ENCODE data around the gene RNU7-1.
A peak's percentile ranks its signal among the peaks of the same experiment; 100 is the strongest.
"Not testable (repeated sequence)": the region's sequence is repeated elsewhere in the genome, so short reads cannot be mapped to it uniquely, and the experiment has no call there.

The RNU7-1 gene

GRCh38 chr12:6908141-6908540 is 35.5 kb upstream of the RNU7-1 start:
- not testable (repeated sequence) for H3K9ac ChIP-seq (ENCODE audit: low read depth in 1 of 2, low read length in 2 of 2); H3K27ac ChIP-seq (ENCODE audit: low read depth in 2 of 2, low read length in 2 of 2); H3K36me3 ChIP-seq (ENCODE audit: control insufficient read depth in 2 of 2, insufficient read depth in 2 of 2, low read length in 2 of 2); H3K4me3 ChIP-seq (ENCODE audit: low read length in 2 of 2); H3K9me3 ChIP-seq (ENCODE audit: control insufficient read depth in 2 of 2, low read length in 2 of 2)
- peaks cover 10 to 13% of the 10 kb centered on the region in 2 donors for H3K4me1 ChIP-seq (ENCODE audit: control insufficient read depth in 2 of 2, insufficient read depth in 2 of 2, low read length in 2 of 2)
- peaks cover 0 to 14% of the 10 kb centered on the region in 2 donors for H3K27me3 ChIP-seq (ENCODE audit: control insufficient read depth in 2 of 2, insufficient read depth in 2 of 2, low read length in 2 of 2)

GRCh38 chr12:6909421-6910145 is 34.0 kb upstream of the RNU7-1 start:
- no peaks in the 10 kb centered on the region for H3K36me3 ChIP-seq (ENCODE audit: control insufficient read depth in 2 of 2, insufficient read depth in 2 of 2, low read length in 2 of 2)
- no peak overlapping the region for H3K9ac ChIP-seq (ENCODE audit: low read depth in 1 of 2, low read length in 2 of 2)
- no peak overlapping the region for H3K4me3 ChIP-seq (ENCODE audit: low read length in 2 of 2)
- no peaks in the 10 kb centered on the region for H3K9me3 ChIP-seq (ENCODE audit: control insufficient read depth in 2 of 2, low read length in 2 of 2)
- H3K4me1 ChIP-seq (ENCODE audit: control insufficient read depth in 2 of 2, insufficient read depth in 2 of 2, low read length in 2 of 2), result peaks cover 6 to 11% of the 10 kb centered on the region in 2 donors
- no peak overlapping the region for H3K27ac ChIP-seq (ENCODE audit: low read depth in 2 of 2, low read length in 2 of 2)
- H3K27me3 ChIP-seq (ENCODE audit: control insufficient read depth in 2 of 2, insufficient read depth in 2 of 2, low read length in 2 of 2), result peaks cover 5 to 14% of the 10 kb centered on the region in 2 donors

DNA sequence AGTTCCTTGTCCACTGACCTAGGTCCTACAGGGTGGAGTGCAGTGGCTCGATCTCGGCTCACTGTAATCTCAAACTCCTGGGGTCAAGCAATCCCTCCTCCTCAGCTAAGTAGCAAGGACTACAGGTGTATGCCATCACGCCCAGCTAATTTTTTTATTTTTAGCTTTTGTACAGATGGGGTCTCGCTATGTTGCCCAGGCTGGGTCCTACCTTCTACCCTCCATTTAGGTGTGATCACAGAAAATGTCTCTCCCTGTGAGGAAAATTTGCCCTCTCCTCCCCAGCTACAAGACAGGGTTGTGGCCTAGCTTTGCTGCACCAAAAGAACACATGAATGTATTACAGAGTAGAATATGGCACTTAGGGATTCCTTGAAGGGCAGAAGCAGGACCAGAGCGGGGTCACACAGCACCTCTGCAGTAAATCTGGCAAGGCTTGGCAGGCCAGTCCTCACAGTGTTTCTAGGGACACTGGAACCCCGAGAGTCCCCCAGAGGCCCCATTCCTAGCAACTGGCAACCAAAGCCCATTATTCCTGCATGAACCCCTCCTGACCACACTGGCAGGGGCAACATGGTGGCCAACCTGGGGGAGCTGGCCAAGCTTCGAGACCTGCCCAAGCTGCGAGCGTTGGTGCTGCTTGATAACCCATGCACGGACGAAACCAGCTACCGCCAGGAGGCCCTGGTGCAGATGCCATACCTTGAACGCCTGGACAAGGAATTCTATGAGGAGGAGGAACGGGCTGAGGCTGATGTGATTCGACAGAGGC is 31.3 kb upstream of the RNU7-1 start:
- Histone ChIP-seq H3K27ac (ENCODE audit: low read depth in 2 of 2, low read length in 2 of 2) (no peak overlapping the region), H3K4me3 (ENCODE audit: low read length in 2 of 2) (no peak overlapping the region), H3K27me3 (ENCODE audit: control insufficient read depth in 2 of 2, insufficient read depth in 2 of 2, low read length in 2 of 2) (peaks cover 5 to 20% of the 10 kb centered on the region in 2 donors), H3K4me1 (ENCODE audit: control insufficient read depth in 2 of 2, insufficient read depth in 2 of 2, low read length in 2 of 2) (peaks cover 7 to 8% of the 10 kb centered on the region in 2 donors), H3K36me3 (ENCODE audit: control insufficient read depth in 2 of 2, insufficient read depth in 2 of 2, low read length in 2 of 2) (peaks cover 0 to 3% of the 10 kb centered on the region in 2 donors), H3K9me3 (ENCODE audit: control insufficient read depth in 2 of 2, low read length in 2 of 2) (no peaks in the 10 kb centered on the region), H3K9ac (ENCODE audit: low read depth in 1 of 2, low read length in 2 of 2) (no peak overlapping the region)

- Histone ChIP-seq H3K9me3 (ENCODE audit: control insufficient read depth in 2 of 2, low read length in 2 of 2) (no peaks in the 10 kb centered on the region), H3K4me1 (ENCODE audit: control insufficient read depth in 2 of 2, insufficient read depth in 2 of 2, low read length in 2 of 2) (peaks cover 7 to 8% of the 10 kb centered on the region in 2 donors), H3K4me3 (ENCODE audit: low read length in 2 of 2) (peak within 1 kb of the TSS; percentile 63 to 73), H3K36me3 (ENCODE audit: control insufficient read depth in 2 of 2, insufficient read depth in 2 of 2, low read length in 2 of 2) (peaks cover 0 to 3% of the 10 kb centered on the region in 2 donors), H3K9ac (ENCODE audit: low read depth in 1 of 2, low read length in 2 of 2) (peak within 1 kb of the TSS; percentile 49 to 57), H3K27ac (ENCODE audit: low read depth in 2 of 2, low read length in 2 of 2) (peak within 1 kb of the TSS; percentile 61 to 74), H3K27me3 (ENCODE audit: control insufficient read depth in 2 of 2, insufficient read depth in 2 of 2, low read length in 2 of 2) (peaks cover 5 to 20% of the 10 kb centered on the region in 2 donors)
Measured at GRCh38 chr12:6914246-6914946, 29.2 kb upstream of the RNU7-1 start, which contains the start of gene ENO2. ENO2 (plus strand) TSS chr12:6914580; CDS start chr12:6915833, 1,253 bp downstream.

DNA sequence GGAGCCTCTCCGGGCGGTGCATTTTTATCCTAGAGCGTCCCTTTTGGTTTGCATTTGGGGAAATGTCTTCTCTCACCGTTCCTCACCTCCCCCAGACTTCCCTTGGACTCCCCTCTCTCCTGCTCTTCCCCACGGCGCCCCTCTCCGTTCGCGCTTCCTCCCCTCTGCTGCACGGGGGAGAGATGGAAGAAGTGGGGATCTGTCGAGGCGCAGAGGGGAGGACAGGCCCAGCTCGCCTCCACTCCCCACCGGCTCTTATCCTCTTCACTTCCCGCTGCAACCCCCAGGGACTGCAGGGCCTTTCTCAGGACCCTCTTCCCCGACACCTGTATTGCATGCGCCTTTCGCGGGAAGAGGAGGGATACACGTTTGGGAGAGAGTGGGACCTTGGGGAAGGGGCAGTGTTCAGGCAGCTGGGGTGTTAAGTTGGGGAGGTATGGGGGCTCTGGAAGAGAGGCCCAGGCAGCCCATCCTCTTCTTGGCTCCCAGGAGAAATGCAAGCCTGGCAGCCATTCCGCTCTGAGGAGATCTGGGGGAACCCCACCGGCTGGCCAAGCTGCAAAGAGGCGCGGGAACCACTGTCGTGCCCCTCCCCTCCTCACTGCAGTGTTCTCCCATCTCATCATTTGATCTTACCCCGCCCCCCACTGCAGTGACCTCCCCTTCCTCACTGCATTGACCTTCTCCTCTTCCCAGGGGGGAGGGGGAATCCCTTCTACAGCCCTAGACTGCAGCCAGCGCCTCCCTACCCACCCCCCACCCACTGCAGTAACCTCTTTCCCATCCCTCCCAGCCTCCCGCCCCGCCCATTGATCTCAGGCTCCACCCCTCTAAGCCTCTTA is 28.4 kb upstream of the RNU7-1 start:
- peaks cover 3% of the 10 kb centered on the region in 2 donors for H3K36me3 ChIP-seq (ENCODE audit: control insufficient read depth in 2 of 2, insufficient read depth in 2 of 2, low read length in 2 of 2)
- peak overlapping the region; percentile 63 to 67 for H3K4me3 ChIP-seq (ENCODE audit: low read length in 2 of 2)
- no peaks in the 10 kb centered on the region for H3K9me3 ChIP-seq (ENCODE audit: control insufficient read depth in 2 of 2, low read length in 2 of 2)
- H3K9ac ChIP-seq (ENCODE audit: low read depth in 1 of 2, low read length in 2 of 2), result peak overlapping the region; percentile 34 to 57
- peaks cover 5 to 20% of the 10 kb centered on the region in 2 donors for H3K27me3 ChIP-seq (ENCODE audit: control insufficient read depth in 2 of 2, insufficient read depth in 2 of 2, low read length in 2 of 2)
- H3K27ac ChIP-seq (ENCODE audit: low read depth in 2 of 2, low read length in 2 of 2), result peak overlapping the region in 1 of 2 donors; percentile 63
- peaks cover 7 to 8% of the 10 kb centered on the region in 2 donors for H3K4me1 ChIP-seq (ENCODE audit: control insufficient read depth in 2 of 2, insufficient read depth in 2 of 2, low read length in 2 of 2)

DNA sequence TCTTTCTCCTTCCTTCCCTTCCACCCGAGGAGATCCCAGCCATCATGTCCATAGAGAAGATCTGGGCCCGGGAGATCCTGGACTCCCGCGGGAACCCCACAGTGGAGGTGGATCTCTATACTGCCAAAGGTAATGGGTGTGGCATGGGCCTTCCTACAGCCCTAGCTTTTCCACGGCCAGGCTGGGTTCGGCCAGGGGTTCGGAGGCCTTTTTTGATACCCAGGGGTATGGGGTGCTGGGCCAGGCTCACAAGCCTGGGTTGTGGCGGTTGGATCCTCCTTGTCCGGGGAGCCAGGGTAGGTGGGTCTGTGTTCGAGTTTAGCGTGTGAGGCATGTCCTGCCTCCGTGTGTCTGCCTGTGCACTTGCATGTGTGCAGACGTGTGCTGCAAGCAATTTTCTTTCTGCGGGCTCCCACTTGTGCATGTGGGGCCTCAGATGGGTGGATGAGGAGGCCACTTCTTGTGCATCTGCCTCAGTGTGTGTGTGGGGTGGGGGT is 27.8 kb upstream of the RNU7-1 start:
- Histone ChIP-seq H3K27me3 (ENCODE audit: control insufficient read depth in 2 of 2, insufficient read depth in 2 of 2, low read length in 2 of 2) (peaks cover 5 to 20% of the 10 kb centered on the region in 2 donors), H3K9ac (ENCODE audit: low read depth in 1 of 2, low read length in 2 of 2) (no peak overlapping the region), H3K4me3 (ENCODE audit: low read length in 2 of 2) (no peak overlapping the region), H3K9me3 (ENCODE audit: control insufficient read depth in 2 of 2, low read length in 2 of 2) (no peaks in the 10 kb centered on the region), H3K4me1 (ENCODE audit: control insufficient read depth in 2 of 2, insufficient read depth in 2 of 2, low read length in 2 of 2) (peaks cover 7 to 8% of the 10 kb centered on the region in 2 donors), H3K36me3 (ENCODE audit: control insufficient read depth in 2 of 2, insufficient read depth in 2 of 2, low read length in 2 of 2) (peaks cover 3% of the 10 kb centered on the region in 2 donors), H3K27ac (ENCODE audit: low read depth in 2 of 2, low read length in 2 of 2) (no peak overlapping the region)

DNA sequence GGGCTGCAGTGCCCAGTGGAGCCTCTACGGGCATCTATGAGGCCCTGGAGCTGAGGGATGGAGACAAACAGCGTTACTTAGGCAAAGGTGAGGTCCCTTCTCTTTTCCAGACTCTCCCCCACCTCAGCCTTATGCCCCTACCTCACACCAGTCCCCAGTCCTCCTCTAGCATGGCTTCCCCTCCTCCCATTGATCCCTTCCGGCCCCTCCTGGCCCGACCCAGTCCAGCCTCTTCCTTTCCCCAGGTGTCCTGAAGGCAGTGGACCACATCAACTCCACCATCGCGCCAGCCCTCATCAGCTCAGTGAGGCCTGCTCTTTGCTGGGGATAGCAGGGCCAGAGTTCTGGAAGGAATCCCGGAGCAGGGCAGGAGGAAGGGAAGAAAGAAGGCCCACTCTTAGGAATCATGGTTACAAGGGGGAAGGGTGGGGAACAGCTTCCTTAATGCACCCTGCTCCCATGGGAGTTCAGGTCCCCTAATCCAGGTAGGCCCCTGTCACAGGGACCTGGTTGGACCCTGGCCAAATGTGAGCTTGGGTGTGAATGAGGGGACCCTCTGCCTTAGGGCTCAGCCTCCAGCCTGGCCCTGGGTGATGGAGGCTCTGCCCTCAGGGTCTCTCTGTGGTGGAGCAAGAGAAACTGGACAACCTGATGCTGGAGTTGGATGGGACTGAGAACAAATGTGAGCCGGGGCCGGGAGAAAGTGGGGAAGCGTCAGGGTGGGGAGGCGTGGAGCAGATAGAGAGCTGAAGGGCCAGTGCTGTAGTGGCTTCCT is 27.0 kb upstream of the RNU7-1 start:
- Histone ChIP-seq H3K4me3 (ENCODE audit: low read length in 2 of 2) (no peak overlapping the region), H3K9ac (ENCODE audit: low read depth in 1 of 2, low read length in 2 of 2) (no peak overlapping the region), H3K27ac (ENCODE audit: low read depth in 2 of 2, low read length in 2 of 2) (no peak overlapping the region), H3K4me1 (ENCODE audit: control insufficient read depth in 2 of 2, insufficient read depth in 2 of 2, low read length in 2 of 2) (peaks cover 7 to 8% of the 10 kb centered on the region in 2 donors), H3K9me3 (ENCODE audit: control insufficient read depth in 2 of 2, low read length in 2 of 2) (no peaks in the 10 kb centered on the region), H3K27me3 (ENCODE audit: control insufficient read depth in 2 of 2, insufficient read depth in 2 of 2, low read length in 2 of 2) (peaks cover 5 to 20% of the 10 kb centered on the region in 2 donors), H3K36me3 (ENCODE audit: control insufficient read depth in 2 of 2, insufficient read depth in 2 of 2, low read length in 2 of 2) (peaks cover 3% of the 10 kb centered on the region in 2 donors)

DNA sequence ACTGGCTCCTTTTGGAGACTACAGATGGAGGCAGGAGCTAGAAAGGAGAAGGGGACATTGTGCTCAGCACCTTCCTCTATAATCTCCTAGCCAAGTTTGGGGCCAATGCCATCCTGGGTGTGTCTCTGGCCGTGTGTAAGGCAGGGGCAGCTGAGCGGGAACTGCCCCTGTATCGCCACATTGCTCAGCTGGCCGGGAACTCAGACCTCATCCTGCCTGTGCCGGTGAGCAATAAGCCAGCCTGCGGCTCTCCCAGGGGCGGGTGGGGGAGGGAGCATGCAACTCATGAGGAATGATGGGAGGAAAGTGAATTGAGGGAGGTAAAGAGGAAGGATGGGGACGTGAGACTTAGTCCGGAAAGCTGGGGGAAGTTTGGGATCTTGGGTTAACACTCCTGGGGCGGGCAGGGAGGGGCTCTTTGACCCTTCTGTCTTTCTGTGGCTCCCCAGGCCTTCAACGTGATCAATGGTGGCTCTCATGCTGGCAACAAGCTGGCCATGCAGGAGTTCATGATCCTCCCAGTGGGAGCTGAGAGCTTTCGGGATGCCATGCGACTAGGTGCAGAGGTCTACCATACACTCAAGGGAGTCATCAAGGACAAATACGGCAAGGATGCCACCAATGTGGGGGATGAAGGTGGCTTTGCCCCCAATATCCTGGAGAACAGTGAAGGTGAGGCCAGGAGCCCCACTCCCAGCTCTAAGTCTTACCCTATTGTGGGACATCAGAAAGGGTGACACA is 26.0 kb upstream of the RNU7-1 start:
- Histone ChIP-seq H3K9ac (ENCODE audit: low read depth in 1 of 2, low read length in 2 of 2) (no peak overlapping the region), H3K9me3 (ENCODE audit: control insufficient read depth in 2 of 2, low read length in 2 of 2) (no peaks in the 10 kb centered on the region), H3K4me3 (ENCODE audit: low read length in 2 of 2) (no peak overlapping the region), H3K36me3 (ENCODE audit: control insufficient read depth in 2 of 2, insufficient read depth in 2 of 2, low read length in 2 of 2) (peaks cover 3% of the 10 kb centered on the region in 2 donors), H3K4me1 (ENCODE audit: control insufficient read depth in 2 of 2, insufficient read depth in 2 of 2, low read length in 2 of 2) (peaks cover 7 to 12% of the 10 kb centered on the region in 2 donors), H3K27ac (ENCODE audit: low read depth in 2 of 2, low read length in 2 of 2) (no peak overlapping the region), H3K27me3 (ENCODE audit: control insufficient read depth in 2 of 2, insufficient read depth in 2 of 2, low read length in 2 of 2) (peaks cover 5 to 11% of the 10 kb centered on the region in 2 donors)

Data from mucosa of rectum (tissue), 2 donors.